GM12878 (cell line): ENCODE measurements around the gene CNTN4. TPM values are rescaled to one million over a fixed set of nuclear protein-coding genes. Genes with fewer than 3 reads are reported as not detected.

Experiments
- ATAC-seq: fragments of 200-7000 bp; cut with Tn5 transposase; 3 replicates; pipeline ENCODE4 v1.9.1; 2020; ENCODE audit warnings: mild to moderate bottlenecking, moderate library complexity
- BruUV-seq: library from RNA; stranded (reverse); fragments of 400-500 nt; replicated peaks from 2 replicates; lab custom pipeline; 2021; lab: Mats Ljungman, UMichigan
- CTCF ChIA-PET: fragments of 300-600 bp; sonication (Branson Sonifier 250); formaldehyde crosslinking; extraction: SDS; loops from one replicate; lab custom pipeline; 2021; ENCODE audit warnings: inconsistent platforms; lab: Yijun Ruan, JAX
- POLR2A ChIA-PET: fragments of 350-600 bp; formaldehyde crosslinking; extraction: SDS; loops from one replicate; lab custom pipeline; 2021; ENCODE audit warnings: inconsistent platforms; lab: Charles Lee
- RAD21 ChIA-PET: fragments of 300-600 bp; sonication (Branson Sonifier 250); formaldehyde crosslinking; loops from one replicate; lab custom pipeline; 2023; ENCODE audit warnings: antibody characterized with exemption; ENCODE audit not compliant: unreplicated experiment; lab: Charles Lee
- SMC1A ChIA-PET: fragments of 300-600 bp; sonication (Branson Sonifier 250); formaldehyde crosslinking; loops from one replicate; lab custom pipeline; 2023; ENCODE audit not compliant: unreplicated experiment, uncharacterized antibody; lab: Charles Lee
- DNase-seq: peaks from one replicate; pipeline ENCODE4 v3.0.0-alpha.2; 2011; ENCODE audit warnings: low read depth, low spot score
- FAIRE-seq: peaks from 3 replicates; lab custom pipeline; 2011; peaks lifted over from hg19 to GRCh38; lab: Jason Lieb, UNC
- H2AFZ ChIP-seq: 2 replicates; pipeline ENCODE4 v1.6.0; 2011; ENCODE audit warnings: low read depth, low read length, control low read depth; ENCODE audit not compliant: control insufficient read depth
- H3K27ac ChIP-seq: 2 replicates; pipeline ENCODE4 v1.5.1; 2011; ENCODE audit warnings: control low read depth; ENCODE audit not compliant: control insufficient read depth, insufficient read depth
- H3K27me3 ChIP-seq, 2 experiments: replicated peaks in 1 of 2; 2 replicates each; pipeline versions ENCODE4 v1.6.0 to v1.6.1; 2011; ENCODE audit warnings: low read length in 1 of 2; ENCODE audit not compliant: control insufficient read depth in 2 of 2, insufficient read depth in 2 of 2
- H3K36me3 ChIP-seq, 2 experiments: 2 replicates each; pipeline ENCODE4 v1.5.1; 2011; ENCODE audit warnings: low read length in 1 of 2; ENCODE audit not compliant: control insufficient read depth in 2 of 2, insufficient read depth in 2 of 2
- H3K4me1 ChIP-seq: 2 replicates; pipeline ENCODE4 v1.6.1; 2011; ENCODE audit warnings: mild to moderate bottlenecking, low read length, moderate library complexity, mixed read lengths; ENCODE audit not compliant: control insufficient read depth, insufficient read depth
- H3K4me2 ChIP-seq: 2 replicates; pipeline ENCODE4 v1.6.0; 2011; ENCODE audit warnings: control low read depth; ENCODE audit not compliant: control insufficient read depth, insufficient read depth
- H3K4me3 ChIP-seq: fragments of 200-600 bp; sonication (generic); 2 replicates; pipeline ENCODE4 v1.5.1; 2016
- H3K79me2 ChIP-seq: 2 replicates; pipeline ENCODE4 v1.6.0; 2011; ENCODE audit warnings: low read length; ENCODE audit not compliant: control insufficient read depth, insufficient read depth
- H3K9ac ChIP-seq: 2 replicates; pipeline ENCODE4 v1.8.0; 2011; ENCODE audit warnings: low read length, control low read depth, mixed read lengths; ENCODE audit not compliant: control insufficient read depth, insufficient read depth
- H3K9me3 ChIP-seq: replicated peaks from 3 replicates; pipeline ENCODE4 v1.5.1; 2011; ENCODE audit warnings: mild to moderate bottlenecking, low read length; ENCODE audit not compliant: control insufficient read depth, insufficient read depth
- H4K20me1 ChIP-seq: 2 replicates; pipeline ENCODE4 v1.6.0; 2011; ENCODE audit not compliant: control insufficient read depth, insufficient read depth
- IKZF1 ChIP-seq: fragments of 450-650 bp; conservative IDR thresholded peaks from 2 replicates; pipeline ENCODE4 v1.6.1; 2017; ENCODE audit warnings: antibody characterized with exemption, mild to moderate bottlenecking
- JUNB ChIP-seq: IDR thresholded peaks from 2 replicates; pipeline ENCODE4 v1.6.1; 2016; ENCODE audit warnings: antibody characterized with exemption, mild to moderate bottlenecking
- LARP7 ChIP-seq: fragments of 450-650 bp; IDR thresholded peaks from 2 replicates; pipeline ENCODE4 v1.6.1; 2017; ENCODE audit warnings: mild to moderate bottlenecking
- MYB ChIP-seq: fragments of 150-350 bp; IDR thresholded peaks from 2 replicates; pipeline ENCODE4 v1.6.1; 2014; ENCODE audit warnings: mild to moderate bottlenecking, low read depth, low read length, borderline replicate concordance
- NFXL1 ChIP-seq: fragments of 450-650 bp; IDR thresholded peaks from 2 replicates; pipeline ENCODE4 v1.6.1; 2017; ENCODE audit warnings: antibody characterized with exemption, mild to moderate bottlenecking, borderline replicate concordance
- RBBP5 ChIP-seq: fragments of 200-600 bp; sonication (generic); conservative IDR thresholded peaks from 2 replicates; pipeline ENCODE4 v1.6.1; 2016
- RUNX3 ChIP-seq: IDR thresholded peaks from 2 replicates; pipeline ENCODE4 v1.6.1; 2012; ENCODE audit warnings: low read length, inconsistent platforms
- WGBS: methylation state at CpG from one replicate; pipeline ENCODE4 v1.1.6; 2016; ENCODE audit warnings: low lambda C conversion rate; ENCODE audit not compliant: insufficient replicate concordance, insufficient coverage; ENCODE audit errors: missing lambda C conversion rate; 5-methylcytosine and 5-hydroxymethylcytosine counted together
- in situ Hi-C: fragments of 300-500 bp; cut with MboI; formaldehyde crosslinking; loops from 9 replicates; pipeline ENCODE4 v1.14.3; 2018; ENCODE audit warnings: mixed read lengths
- intact Hi-C: fragments of 100-400 bp; cut with micrococcal nuclease; formaldehyde crosslinking; loops from one replicate; pipeline ENCODE4 v1.14.2; 2022; ENCODE audit not compliant: unreplicated experiment
- polyA plus RNA-seq, 11 experiments: library from polyadenylated mRNA; depleted of rRNA in 4 of 11; unstranded in 6 of 11; stranded (reverse) in 5 of 11; fragments of >200 nt; fragmentation: Nextera tagmentation in 4 of 11; fragmentation: Illumina TruSeq in 1 of 11; extraction: Ambion mirVana in 4 of 11; extraction: Trizol in 1 of 11; gene quantifications; 1 replicate in 1 of 11; 2 replicates in 10 of 11; pipeline versions ENCODE4 v1.2.1 to v1.2.3, GENCODE V29; 2011 to 2016; ENCODE audit warnings: inconsistent platforms in 2 of 11, missing spikeins in 2 of 11, low read depth in 1 of 11
- total RNA-seq, 4 experiments: library from RNA; depleted of rRNA in 3 of 4; stranded (reverse); fragments of >200 nt in 3 of 4; fragmentation: Illumina TruSeq in 1 of 4; extraction: Trizol in 1 of 4; gene quantifications; 2 replicates each; pipeline versions ENCODE4 v1.2.1 to v1.2.3, GENCODE V29; 2013 to 2021
- TF ChIP-seq, protein P1 (sequence below): fragments of 450-650 bp; IDR thresholded peaks from 2 replicates; pipeline ENCODE4 v1.6.1; 2018; ENCODE audit warnings: mild to moderate bottlenecking, low read depth, moderate library complexity; ENCODE audit not compliant: partially characterized antibody
- TF ChIP-seq, protein P2 (sequence below): fragments of 450-650 bp; IDR thresholded peaks from 2 replicates; pipeline ENCODE4 v1.6.1; 2017; ENCODE audit warnings: mild to moderate bottlenecking, low read depth, inconsistent platforms; ENCODE audit not compliant: poor library complexity, severe bottlenecking

The CNTN4 gene
- total and polyA plus RNA-seq, 10 of the 15 experiments (the other 5 are each of a cell fraction or from before 2014, with no cell fraction given): 0.05 to 0.43 (median 0.15) TPM; not detected in 1

GRCh38 chr3:2597615-2598014 is 498.9 kb downstream of the CNTN4 start (continued):
- TF ChIP-seq, protein P1, sequence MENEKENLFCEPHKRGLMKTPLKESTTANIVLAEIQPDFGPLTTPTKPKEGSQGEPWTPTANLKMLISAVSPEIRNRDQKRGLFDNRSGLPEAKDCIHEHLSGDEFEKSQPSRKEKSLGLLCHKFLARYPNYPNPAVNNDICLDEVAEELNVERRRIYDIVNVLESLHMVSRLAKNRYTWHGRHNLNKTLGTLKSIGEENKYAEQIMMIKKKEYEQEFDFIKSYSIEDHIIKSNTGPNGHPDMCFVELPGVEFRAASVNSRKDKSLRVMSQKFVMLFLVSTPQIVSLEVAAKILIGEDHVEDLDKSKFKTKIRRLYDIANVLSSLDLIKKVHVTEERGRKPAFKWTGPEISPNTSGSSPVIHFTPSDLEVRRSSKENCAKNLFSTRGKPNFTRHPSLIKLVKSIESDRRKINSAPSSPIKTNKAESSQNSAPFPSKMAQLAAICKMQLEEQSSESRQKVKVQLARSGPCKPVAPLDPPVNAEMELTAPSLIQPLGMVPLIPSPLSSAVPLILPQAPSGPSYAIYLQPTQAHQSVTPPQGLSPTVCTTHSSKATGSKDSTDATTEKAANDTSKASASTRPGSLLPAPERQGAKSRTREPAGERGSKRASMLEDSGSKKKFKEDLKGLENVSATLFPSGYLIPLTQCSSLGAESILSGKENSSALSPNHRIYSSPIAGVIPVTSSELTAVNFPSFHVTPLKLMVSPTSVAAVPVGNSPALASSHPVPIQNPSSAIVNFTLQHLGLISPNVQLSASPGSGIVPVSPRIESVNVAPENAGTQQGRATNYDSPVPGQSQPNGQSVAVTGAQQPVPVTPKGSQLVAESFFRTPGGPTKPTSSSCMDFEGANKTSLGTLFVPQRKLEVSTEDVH: no peak

- no peak overlapping the region for H3K27ac ChIP-seq
- TF ChIP-seq NFXL1 (no peak), MYB (no peak), RUNX3 (no peak), LARP7 (no peak), JUNB (no peak), IKZF1 (no peak), RBBP5 (no peak)
- TF ChIP-seq, protein P2, sequence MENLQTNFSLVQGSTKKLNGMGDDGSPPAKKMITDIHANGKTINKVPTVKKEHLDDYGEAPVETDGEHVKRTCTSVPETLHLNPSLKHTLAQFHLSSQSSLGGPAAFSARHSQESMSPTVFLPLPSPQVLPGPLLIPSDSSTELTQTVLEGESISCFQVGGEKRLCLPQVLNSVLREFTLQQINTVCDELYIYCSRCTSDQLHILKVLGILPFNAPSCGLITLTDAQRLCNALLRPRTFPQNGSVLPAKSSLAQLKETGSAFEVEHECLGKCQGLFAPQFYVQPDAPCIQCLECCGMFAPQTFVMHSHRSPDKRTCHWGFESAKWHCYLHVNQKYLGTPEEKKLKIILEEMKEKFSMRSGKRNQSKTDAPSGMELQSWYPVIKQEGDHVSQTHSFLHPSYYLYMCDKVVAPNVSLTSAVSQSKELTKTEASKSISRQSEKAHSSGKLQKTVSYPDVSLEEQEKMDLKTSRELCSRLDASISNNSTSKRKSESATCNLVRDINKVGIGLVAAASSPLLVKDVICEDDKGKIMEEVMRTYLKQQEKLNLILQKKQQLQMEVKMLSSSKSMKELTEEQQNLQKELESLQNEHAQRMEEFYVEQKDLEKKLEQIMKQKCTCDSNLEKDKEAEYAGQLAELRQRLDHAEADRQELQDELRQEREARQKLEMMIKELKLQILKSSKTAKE: no peak
- no peaks in the 10 kb centered on the region for H3K36me3 ChIP-seq
- FAIRE-seq: no peak
- ChIA-PET POLR2A (no interaction called here), CTCF (no interaction called here), RAD21 (interaction anchor here (0.6 kb wide), 1 partner anchor 86 kb away, joined by 4 read pairs; no protein-coding TSS in a partner anchor), SMC1A (no interaction called here)
- no peaks in the 10 kb centered on the region for H4K20me1 ChIP-seq
- no TSS peak for BruUV-seq
- no peaks in the 10 kb centered on the region for H3K4me1 ChIP-seq
- H3K9me3 ChIP-seq: no peaks in the 10 kb centered on the region
- in situ Hi-C loops (no loop called here), intact Hi-C loops (no loop called here)
- H2AFZ ChIP-seq: no peak overlapping the region
- H3K4me3 ChIP-seq: no peak overlapping the region
- no peak for ATAC-seq
- H3K79me2 ChIP-seq: no peaks in the 10 kb centered on the region
- 48% methylated on average over 1 of the region's 1 CpG for WGBS
- H3K4me2 ChIP-seq: no peak overlapping the region
- no peaks in the 10 kb centered on the region for H3K27me3 ChIP-seq
- no peak overlapping the region for H3K9ac ChIP-seq
- DNase-seq: no peak
Observed at GRCh38 chr3:2599471-2599870, 500.8 kb downstream of the CNTN4 start.
